B cell (primary cell): ENCODE data around the gene NCSTN. TPM values are rescaled to one million over a fixed set of nuclear protein-coding genes. Genes with fewer than 3 reads are reported as not detected.

ENCODE experiments used
- ATAC-seq: fragments of 200-7000 bp; cut with Tn5 transposase; one replicate; pipeline ENCODE4 v1.10.0; 2021; ENCODE audit warnings: low read depth, mild to moderate bottlenecking, moderate number of reproducible peaks, moderate library complexity
- CTCF ChIA-PET: fragments of 350-600 bp; sonication (Branson Sonifier 250); formaldehyde crosslinking; loops from one replicate; lab custom pipeline; 2021; ENCODE audit warnings: antibody characterized with exemption, inconsistent platforms; lab: Charles Lee
- POLR2A ChIA-PET: fragments of 350-600 bp; sonication (Branson Sonifier 250); formaldehyde crosslinking; loops from one replicate; lab custom pipeline; 2021; ENCODE audit warnings: antibody characterized with exemption; lab: Charles Lee
- DNase-seq: peaks from one replicate; pipeline ENCODE4 v3.0.0; 2013
- H2AFZ ChIP-seq: 2 replicates; pipeline ENCODE4 v1.6.1; 2012; ENCODE audit warnings: mild to moderate bottlenecking, low read depth, low read length; ENCODE audit not compliant: insufficient read depth, poor library complexity, severe bottlenecking
- H3K27ac ChIP-seq, 2 donors: 1 replicate in 1 of 2; 2 replicates in 1 of 2; pipeline ENCODE4 v1.5.1; 2012 to 2013; ENCODE audit warnings: low read length in 2 of 2, mild to moderate bottlenecking in 2 of 2, moderate library complexity in 1 of 2
- H3K27me3 ChIP-seq, 4 experiments: fragments of 200-600 bp in 1 of 4; sonication (generic) in 1 of 4; replicated peaks in 1 of 4; 1 replicate in 2 of 4; 2 replicates in 2 of 4; pipeline versions ENCODE4 v1.6.1 to v1.7.0; 2013 to 2016; ENCODE audit warnings: low read length in 3 of 4, mild to moderate bottlenecking in 2 of 4, mixed read lengths in 1 of 4, moderate library complexity in 1 of 4; ENCODE audit not compliant: insufficient read depth in 4 of 4, control insufficient read depth in 3 of 4; ENCODE audit errors: control extremely low read depth in 1 of 4
- H3K36me3 ChIP-seq, 2 experiments: replicated peaks in 1 of 2; 1 replicate in 1 of 2; 2 replicates in 1 of 2; pipeline versions ENCODE4 v1.6.1 to v1.7.1; 2013; ENCODE audit warnings: low read length in 1 of 2; ENCODE audit not compliant: insufficient read depth in 2 of 2, control insufficient read depth in 1 of 2; ENCODE audit errors: control extremely low read depth in 1 of 2, extremely low read depth in 1 of 2
- H3K4me1 ChIP-seq, 2 donors: fragments of 200-600 bp in 1 of 2; sonication (generic) in 1 of 2; 1 replicate in 1 of 2; 2 replicates in 1 of 2; pipeline versions ENCODE4 v1.5.1 to v1.6.1; 2013 to 2017; ENCODE audit warnings: low read length in 2 of 2; ENCODE audit not compliant: control insufficient read depth in 2 of 2, insufficient read depth in 2 of 2
- H3K4me2 ChIP-seq: replicated peaks from 2 replicates; pipeline ENCODE3; 2012; ENCODE audit warnings: mild to moderate bottlenecking, low read depth, low read length; ENCODE audit not compliant: poor library complexity, severe bottlenecking
- H3K4me3 ChIP-seq, 5 experiments: fragments of 200-600 bp in 1 of 5; sonication (generic) in 1 of 5; 1 replicate in 3 of 5; 2 replicates in 2 of 5; pipeline versions ENCODE4 v1.5.1 to v1.7.0; 2011 to 2016; ENCODE audit warnings: low read length in 4 of 5, mild to moderate bottlenecking in 4 of 5, low read depth in 2 of 5, control low read depth in 1 of 5, moderate library complexity in 1 of 5; ENCODE audit not compliant: insufficient read depth in 1 of 5; ENCODE audit errors: control extremely low read depth in 1 of 5, extremely low read depth in 1 of 5
- H3K79me2 ChIP-seq: fragments of 200-600 bp; sonication (generic); one replicate; pipeline ENCODE4 v1.6.0; 2016; ENCODE audit warnings: low read length; ENCODE audit not compliant: control insufficient read depth, insufficient read depth
- H3K9ac ChIP-seq: fragments of 200-600 bp; sonication (generic); 2 replicates; pipeline ENCODE4 v1.6.1; 2017; ENCODE audit warnings: mild to moderate bottlenecking, low read length, moderate library complexity
- H3K9me3 ChIP-seq, 3 donors: one replicate each; pipeline versions ENCODE4 v1.6.1 to v1.7.1; 2013; ENCODE audit warnings: low read length in 2 of 3; ENCODE audit not compliant: control insufficient read depth in 2 of 3, insufficient read depth in 1 of 3; ENCODE audit errors: control extremely low read depth in 1 of 3
- H4K20me1 ChIP-seq: 2 replicates; pipeline ENCODE4 v1.6.0; 2012; ENCODE audit warnings: mild to moderate bottlenecking, low read length; ENCODE audit not compliant: insufficient read depth, control insufficient read depth, poor library complexity, severe bottlenecking
- H3K27ac Mint-ChIP-seq: one replicate; pipeline ENCODE4 v1.8.0; 2021; ENCODE audit warnings: mixed read lengths
- H3K27me3 Mint-ChIP-seq: one replicate; pipeline ENCODE4 v1.8.0; 2021; ENCODE audit warnings: mixed read lengths
- H3K4me1 Mint-ChIP-seq: one replicate; pipeline ENCODE4 v1.8.0; 2021; ENCODE audit warnings: mixed read lengths
- H3K4me3 Mint-ChIP-seq: one replicate; pipeline ENCODE4 v1.8.0; 2021; ENCODE audit warnings: mixed read lengths
- H3K9me3 Mint-ChIP-seq: one replicate; pipeline ENCODE4 v1.8.0; 2022; ENCODE audit warnings: mixed read lengths; ENCODE audit not compliant: insufficient read depth
- CTCF ChIP-seq: fragments of 200-600 bp; IDR thresholded peaks from one replicate; pipeline ENCODE4 v1.8.0; 2022; ENCODE audit warnings: antibody characterized with exemption, mild to moderate bottlenecking
- EZH2 ChIP-seq: IDR thresholded peaks from 2 replicates; pipeline ENCODE4 v1.6.1; 2012; ENCODE audit warnings: borderline replicate concordance, low read depth, mild to moderate bottlenecking, moderate library complexity, low read length; ENCODE audit not compliant: insufficient read depth, poor library complexity, severe bottlenecking
- WGBS: methylation state at CpG from one replicate; pipeline ENCODE4 v1.1.5; 2013; ENCODE audit warnings: missing lambda C conversion rate; ENCODE audit not compliant: insufficient coverage; 5-methylcytosine and 5-hydroxymethylcytosine counted together
- intact Hi-C: fragments of 100-400 bp; cut with micrococcal nuclease; formaldehyde crosslinking; loops from one replicate; pipeline ENCODE4 v1.10.0; 2022
- polyA plus RNA-seq: library from polyadenylated mRNA; depleted of rRNA; stranded (reverse); fragments of >200 nt; gene quantifications from 2 replicates; pipeline ENCODE4 v1.2.3, GENCODE V29; 2012
- total RNA-seq, 2 donors: library from RNA; stranded (reverse); fragments of 120-200 nt in 1 of 2; gene quantifications; 1 replicate in 1 of 2; 2 replicates in 1 of 2; pipeline versions ENCODE4 v1.2.3 to v1.2.4, GENCODE V29; 2013 to 2022

The NCSTN gene
- total and polyA plus RNA-seq, 2 donors (not counting 1 experiment from before 2014, with no cell fraction given), result 95.1 to 110 TPM

GRCh38 chr1:160362168-160362957, 19.2 kb downstream of the NCSTN start:
- Histone ChIP-seq H3K79me2 (no peaks in the 10 kb centered on the region), H3K4me2 (no peak overlapping the region), H4K20me1 (no peaks in the 10 kb centered on the region), H3K9ac (no peak overlapping the region), H3K27ac (no peak overlapping the region), H3K4me3 (no peak overlapping the region), H2AFZ (no peak overlapping the region), H3K27me3 (no peaks in the 10 kb centered on the region), H3K4me1 (no peaks in the 10 kb centered on the region), H3K9me3 (no peaks in the 10 kb centered on the region), H3K36me3 (peaks cover 0 to 27% of the 10 kb centered on the region in 2 experiments)
- CTCF ChIA-PET, result interaction anchor here (0.6 to 2.2 kb wide), 3 partner anchors 8 to 263 kb away, joined by 4 to 13 read pairs (median 11); no protein-coding TSS in a partner anchor
- no peaks in the 10 kb centered on the region for H3K27me3 Mint-ChIP-seq
- no peak for ATAC-seq
- POLR2A ChIA-PET, result no interaction called here
- H3K9me3 Mint-ChIP-seq, result no peaks in the 10 kb centered on the region
- intact Hi-C loops, result no loop called here
- no peak overlapping the region for H3K4me3 Mint-ChIP-seq
- no peak for DNase-seq
- no peaks in the 10 kb centered on the region for H3K4me1 Mint-ChIP-seq
- WGBS, result 95% methylated on average over 8 of the region's 9 CpGs
- no peak for TF ChIP-seq CTCF
- TF ChIP-seq EZH2, result no peak
- H3K27ac Mint-ChIP-seq, result peak overlapping the region; percentile 68

GRCh38 chr1:160363010-160363409, 19.8 kb downstream of the NCSTN start:
- Mint-ChIP-seq H3K4me3 (no peak overlapping the region), H3K4me1 (no peaks in the 10 kb centered on the region), H3K9me3 (no peaks in the 10 kb centered on the region), H3K27ac (no peak overlapping the region), H3K27me3 (no peaks in the 10 kb centered on the region)
- DNase-seq (no peak), ATAC-seq (no peak)
- intact Hi-C loops, result no loop called here
- CTCF ChIA-PET, result interaction anchor here (1.7 to 2.2 kb wide), 2 partner anchors 8 to 13 kb away, joined by 11 to 13 read pairs; no protein-coding TSS in a partner anchor
- 82% methylated on average over 4 of the region's 5 CpGs for WGBS
- no peaks in the 10 kb centered on the region for H3K9me3 ChIP-seq
- H3K4me1 ChIP-seq, result no peaks in the 10 kb centered on the region
- no peaks in the 10 kb centered on the region for H4K20me1 ChIP-seq
- H3K36me3 ChIP-seq, result peaks cover 0 to 22% of the 10 kb centered on the region in 2 experiments
- no peak overlapping the region for H2AFZ ChIP-seq
- no peak overlapping the region for H3K4me3 ChIP-seq
- no peaks in the 10 kb centered on the region for H3K79me2 ChIP-seq
- H3K4me2 ChIP-seq, result no peak overlapping the region
- POLR2A ChIA-PET, result no interaction called here
- H3K27me3 ChIP-seq, result no peaks in the 10 kb centered on the region
- no peak overlapping the region for H3K9ac ChIP-seq
- TF ChIP-seq EZH2 (no peak), CTCF (no peak)
- no peak overlapping the region for H3K27ac ChIP-seq
